H1 (cell line): ENCODE data around the gene SIK2.

Experiments used
- CBX5 ChIP-seq: fragments of 300-800, 300-1000 bp; sonication (generic); IDR thresholded peaks from 2 replicates; pipeline ENCODE4 v1.7.1; 2016; ENCODE audit warnings: antibody characterized with exemption, low read length, low read depth
- CTCF ChIP-seq, 3 experiments: IDR thresholded peaks; 1 replicate in 2 of 3; 2 replicates in 1 of 3; pipeline versions ENCODE4 v1.5.1 to v1.6.1; 2011; ENCODE audit warnings: low read length in 3 of 3, mild to moderate bottlenecking in 3 of 3, inconsistent platforms in 2 of 3, low read depth in 1 of 3, moderate library complexity in 1 of 3; ENCODE audit not compliant: insufficient read depth in 1 of 3; ENCODE audit errors: control extremely low read depth in 1 of 3

GRCh38 chr11:111731821-111732220 is 129.6 kb downstream of the SIK2 start:
- TF ChIP-seq CTCF (IDR thresholded peaks at IDR 0.05; ENCODE audit: control extremely low read depth in 1 of 3, insufficient read depth in 1 of 3, low read depth in 1 of 3, low read length in 3 of 3) (no peak), CBX5 (no peak)
